Neuron (in vitro differentiated cells): ENCODE results near the gene ARL17A.
A peak's percentile ranks its signal among the peaks of the same experiment; 100 is the strongest.
"Not testable (repeated sequence)": the region's sequence is repeated elsewhere in the genome, so short reads cannot be mapped to it uniquely, and the experiment has no call there.

Experiments used
- H2AFZ ChIP-seq: one replicate; pipeline ENCODE4 v1.6.1; 2013; ENCODE audit warnings: low read depth, mild to moderate bottlenecking, inconsistent platforms, low read length, moderate library complexity
- H3K27me3 ChIP-seq: one replicate; pipeline ENCODE4 v1.6.1; 2013; ENCODE audit warnings: low read length; ENCODE audit not compliant: insufficient read depth
- H3K36me3 ChIP-seq: one replicate; pipeline ENCODE4 v1.6.1; 2013; ENCODE audit warnings: low read length; ENCODE audit not compliant: insufficient read depth
- H3K4me1 ChIP-seq: one replicate; pipeline ENCODE4 v1.6.1; 2013; ENCODE audit warnings: low read length; ENCODE audit not compliant: insufficient read depth
- H3K4me3 ChIP-seq: 2 replicates; pipeline ENCODE4 v1.5.1; 2013; ENCODE audit warnings: mild to moderate bottlenecking, low read length, moderate library complexity
- H3K9me3 ChIP-seq: one replicate; pipeline ENCODE4 v1.6.1; 2013; ENCODE audit warnings: low read length

Gene ARL17A

DNA sequence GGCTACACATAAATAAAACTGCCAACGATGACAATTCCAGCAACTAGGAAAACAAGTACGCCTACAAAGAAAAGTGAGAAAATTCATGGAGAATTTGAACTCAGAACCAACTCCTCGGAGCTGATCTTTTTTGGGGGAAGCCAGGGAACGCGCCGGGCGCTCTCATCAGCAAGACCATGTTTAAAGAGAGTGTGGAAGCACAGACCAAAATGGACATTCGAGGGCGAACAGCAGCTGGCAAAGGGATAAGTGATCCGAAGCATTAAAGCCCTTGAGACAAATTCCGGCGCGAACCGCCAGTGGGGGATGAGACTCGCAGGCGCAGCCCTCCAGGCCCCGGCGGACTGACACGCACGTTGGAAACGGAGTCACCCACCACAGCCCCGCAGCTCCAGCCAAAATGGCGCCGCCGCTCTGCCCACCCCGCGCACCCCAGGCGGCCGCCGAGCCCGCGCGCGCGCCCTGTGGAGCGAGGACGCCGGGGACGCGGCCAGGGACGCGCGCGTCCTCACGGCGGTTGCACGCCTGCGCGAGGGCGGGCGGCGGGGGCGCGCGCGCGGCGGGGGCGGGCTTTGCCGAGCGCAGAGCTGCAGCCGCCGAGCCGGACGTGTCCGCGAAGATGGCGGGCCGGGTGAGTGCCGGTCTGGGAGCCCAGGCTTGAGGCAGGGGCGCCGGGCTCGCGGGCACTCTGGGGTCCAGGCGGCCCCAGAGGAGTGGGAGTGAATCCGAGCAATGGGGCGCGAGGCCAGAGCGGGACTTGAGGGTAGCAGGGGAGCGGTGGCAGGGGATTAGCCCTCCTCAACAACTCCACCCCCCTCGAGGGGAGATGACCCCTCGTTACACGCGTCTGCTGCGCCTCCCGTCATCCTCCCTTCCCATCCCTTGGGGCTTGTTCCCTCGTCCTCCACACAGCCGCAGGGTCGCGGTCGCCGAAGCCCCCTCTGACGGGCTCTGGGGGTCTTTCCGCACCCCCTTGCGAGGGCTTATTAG, 11.0 kb upstream of the ARL17A start, which contains the start of gene NSF:
Gene NSF (plus strand): TSS at position 513 of the 990 bp plus-strand sequence. CDS start 107 bp downstream, at position 620.
- H3K27me3 ChIP-seq, H2AFZ ChIP-seq, H3K9me3 ChIP-seq: not testable (repeated sequence)

DNA sequence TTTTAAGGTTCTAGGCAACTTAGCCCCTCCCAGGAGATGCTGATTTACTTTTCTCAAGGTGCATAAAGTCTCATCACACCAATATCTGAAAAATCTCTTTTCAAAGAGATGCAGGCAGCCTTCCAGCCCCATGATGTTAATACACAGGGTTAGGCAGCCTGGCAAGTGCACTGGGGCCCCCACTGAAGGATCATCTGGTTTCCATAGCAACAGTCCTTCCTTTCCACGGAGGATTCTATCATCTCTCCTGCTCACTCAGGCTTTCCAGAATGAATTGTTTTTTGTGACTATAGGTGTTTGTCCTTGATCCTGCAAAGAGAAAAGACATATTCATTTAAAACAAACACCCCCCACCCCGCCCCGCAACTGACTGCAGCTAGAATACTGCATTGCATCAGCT, 6.0 kb upstream of the ARL17A start:
- not testable (repeated sequence) for H3K4me1 ChIP-seq, H2AFZ ChIP-seq, H3K36me3 ChIP-seq, H3K4me3 ChIP-seq, H3K27me3 ChIP-seq, H3K9me3 ChIP-seq

More for the DNA sequence above, 11.0 kb upstream of the ARL17A start, which contains the start of gene NSF:
- not testable (repeated sequence) for H3K4me3 ChIP-seq, H3K36me3 ChIP-seq, H3K4me1 ChIP-seq

DNA sequence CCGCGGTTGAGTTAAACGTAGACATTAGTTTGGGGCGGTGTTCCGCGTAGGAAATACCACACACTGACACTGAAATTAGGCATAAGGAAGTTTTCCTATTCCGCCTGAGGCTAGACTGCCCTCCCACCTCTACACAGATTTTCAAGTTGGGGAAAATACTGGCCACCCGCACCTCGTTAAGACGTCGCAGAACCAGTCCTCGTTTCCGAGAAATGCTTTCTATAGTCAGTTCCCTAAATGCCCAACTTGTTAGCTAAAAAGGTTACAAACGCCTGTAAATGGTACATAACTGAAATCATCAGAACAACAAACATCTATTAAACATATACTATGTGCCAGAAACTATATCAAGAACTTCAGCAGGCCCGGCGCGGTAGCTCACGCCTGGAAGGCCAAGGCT, 591 bp upstream of the ARL17A start:
- not testable (repeated sequence) for H3K36me3 ChIP-seq, H2AFZ ChIP-seq, H3K4me1 ChIP-seq, H3K9me3 ChIP-seq, H3K27me3 ChIP-seq
- peak overlapping the region; percentile 20 for H3K4me3 ChIP-seq

DNA sequence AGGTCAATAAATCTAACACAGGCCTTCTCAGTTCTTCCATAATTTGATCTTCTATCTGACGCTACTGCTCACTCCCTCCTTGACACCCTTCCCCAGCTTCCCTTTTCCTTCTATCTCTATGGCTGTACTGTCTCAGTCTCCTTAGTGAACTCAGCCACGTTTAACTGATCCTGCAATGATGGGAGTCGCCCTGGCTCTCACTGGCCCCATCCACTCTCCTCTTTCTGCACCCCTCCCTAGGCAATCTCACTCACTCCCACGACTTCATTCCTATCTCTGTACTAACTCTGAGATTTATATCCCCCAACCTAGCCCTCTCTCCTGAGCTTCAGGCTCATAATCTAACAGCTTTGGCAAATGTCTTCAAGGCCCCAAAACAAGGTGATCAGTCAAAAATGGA, 7.7 kb downstream of the ARL17A start:
- not testable (repeated sequence) for H2AFZ ChIP-seq, H3K27me3 ChIP-seq, H3K36me3 ChIP-seq

DNA sequence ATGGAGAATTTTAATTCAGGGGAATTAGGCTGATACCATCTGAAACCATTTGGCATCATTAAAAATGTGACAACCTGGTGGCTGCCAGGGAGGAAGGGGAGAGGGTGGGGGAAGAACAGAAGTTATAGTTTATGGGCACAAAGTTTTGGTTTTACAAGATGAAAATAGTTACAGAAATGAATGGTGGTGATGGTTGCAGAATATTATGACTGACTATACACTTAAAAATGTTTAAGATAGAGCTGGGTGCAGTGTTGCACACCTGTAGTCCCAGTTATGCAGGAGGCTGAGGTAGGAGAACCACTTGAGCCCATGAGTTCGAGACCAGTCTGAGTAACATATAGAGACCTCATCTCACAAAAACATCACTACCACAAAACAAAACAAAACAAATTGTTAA, 12.5 kb downstream of the ARL17A start:
- H3K9me3 ChIP-seq, H3K36me3 ChIP-seq, H3K4me3 ChIP-seq, H3K27me3 ChIP-seq, H2AFZ ChIP-seq, H3K4me1 ChIP-seq: not testable (repeated sequence)

More for the DNA sequence above, 7.7 kb downstream of the ARL17A start:
- not testable (repeated sequence) for H3K4me3 ChIP-seq, H3K4me1 ChIP-seq, H3K9me3 ChIP-seq

DNA sequence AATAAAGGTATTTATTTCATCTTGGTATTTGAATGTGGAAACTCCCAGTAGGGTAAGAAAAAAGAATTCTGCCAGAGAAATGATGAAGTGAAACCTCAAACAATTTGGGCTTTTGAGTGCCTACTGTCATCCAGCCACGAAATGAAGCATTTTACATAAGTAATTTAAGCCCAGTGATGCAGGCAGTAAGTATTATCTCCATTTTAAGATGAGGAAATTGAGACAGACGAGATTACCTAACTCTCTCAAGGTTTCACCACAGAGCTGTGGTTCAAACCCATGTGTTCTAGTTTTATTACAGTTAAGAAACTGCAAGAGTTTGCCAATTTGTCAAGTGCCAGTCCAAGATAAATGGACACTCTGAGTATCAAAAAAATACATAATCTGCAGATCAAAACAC, 13.2 kb downstream of the ARL17A start:
- H2AFZ ChIP-seq, H3K27me3 ChIP-seq, H3K4me1 ChIP-seq, H3K36me3 ChIP-seq, H3K9me3 ChIP-seq, H3K4me3 ChIP-seq: not testable (repeated sequence)

DNA sequence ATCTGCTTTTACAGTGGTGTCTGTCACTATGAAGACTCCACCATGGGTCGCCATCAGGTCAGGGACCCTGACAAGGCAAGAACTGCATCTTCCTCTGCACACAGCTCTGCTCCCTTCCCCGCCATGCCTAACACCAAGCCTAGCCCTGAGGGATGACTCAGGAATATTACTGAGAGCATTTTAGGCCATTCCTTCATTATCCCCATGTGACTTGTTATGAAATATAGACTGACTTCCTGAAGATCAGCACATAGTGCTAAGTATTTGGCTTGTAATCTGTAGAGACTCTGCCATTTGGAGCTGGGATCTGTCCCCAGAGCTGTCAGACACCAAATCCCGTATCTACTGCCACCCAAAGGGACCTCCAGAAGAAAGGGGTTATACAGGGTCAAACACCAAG, 19.4 kb downstream of the ARL17A start:
- H3K27me3 ChIP-seq, H3K4me3 ChIP-seq, H3K4me1 ChIP-seq, H3K9me3 ChIP-seq, H2AFZ ChIP-seq, H3K36me3 ChIP-seq: not testable (repeated sequence)

DNA sequence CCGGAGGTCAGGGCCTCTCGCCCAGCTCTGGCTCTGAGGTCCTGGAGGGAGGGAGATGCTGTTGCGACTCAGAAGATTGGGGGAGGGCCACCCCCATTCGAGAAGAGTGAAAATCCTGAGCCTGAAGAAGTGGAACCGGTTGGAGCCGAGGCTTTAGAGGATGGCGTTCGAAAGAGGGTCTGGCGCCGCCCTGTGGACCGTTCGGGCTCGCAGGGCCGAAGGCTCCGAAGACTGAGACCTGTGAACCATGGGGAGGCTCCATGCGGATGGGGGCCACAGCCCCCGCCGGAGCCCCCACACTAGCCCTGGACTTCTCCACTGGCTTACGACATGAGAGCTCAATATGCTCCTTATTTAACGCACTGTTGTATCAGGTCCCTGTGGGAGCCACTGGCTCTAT, 20.3 kb downstream of the ARL17A start:
- not testable (repeated sequence) for H3K36me3 ChIP-seq, H3K4me1 ChIP-seq, H3K27me3 ChIP-seq, H2AFZ ChIP-seq, H3K4me3 ChIP-seq, H3K9me3 ChIP-seq

DNA sequence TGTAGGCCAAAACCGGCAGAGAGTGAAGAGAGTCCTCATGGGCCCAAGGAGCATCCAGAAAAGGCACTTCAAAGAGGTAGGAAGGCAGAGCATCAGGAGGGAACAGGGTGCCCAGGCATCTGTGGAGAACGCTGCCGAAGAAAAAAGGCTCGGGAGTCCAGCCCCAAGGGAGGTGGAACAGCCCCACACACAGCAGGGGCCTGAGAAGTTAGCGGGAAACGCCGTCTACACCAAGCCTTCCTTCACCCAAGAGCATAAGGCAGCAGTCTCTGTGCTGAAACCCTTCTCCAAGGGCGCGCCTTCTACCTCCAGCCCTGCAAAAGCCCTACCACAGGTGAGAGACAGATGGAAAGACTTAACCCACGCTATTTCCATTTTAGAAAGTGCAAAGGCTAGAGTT, 30.9 kb downstream of the ARL17A start:
- H3K36me3 ChIP-seq, H3K9me3 ChIP-seq, H3K4me1 ChIP-seq, H3K27me3 ChIP-seq, H3K4me3 ChIP-seq, H2AFZ ChIP-seq: not testable (repeated sequence)

DNA sequence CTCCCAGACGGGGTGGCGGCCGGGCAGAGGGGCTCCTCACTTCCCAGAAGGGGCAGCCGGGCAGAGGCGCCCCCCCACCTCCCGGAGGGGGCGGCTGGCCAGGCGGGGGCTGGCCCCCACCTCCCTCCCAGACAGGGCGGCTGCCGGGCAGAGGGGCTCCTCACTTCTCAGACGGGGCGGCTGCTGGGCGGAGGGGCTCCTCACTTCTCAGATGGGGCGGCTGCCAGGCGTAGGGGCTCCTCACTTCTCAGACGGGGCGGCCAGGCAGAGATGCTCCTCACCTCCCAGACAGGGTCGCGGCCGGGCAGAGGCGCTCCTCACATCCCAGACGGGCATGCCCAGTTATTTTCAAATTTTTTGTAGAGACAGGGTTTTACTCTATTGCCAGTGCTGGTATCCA, 44.8 kb downstream of the ARL17A start:
- H2AFZ ChIP-seq, H3K9me3 ChIP-seq, H3K27me3 ChIP-seq, H3K4me1 ChIP-seq, H3K4me3 ChIP-seq, H3K36me3 ChIP-seq: not testable (repeated sequence)

DNA sequence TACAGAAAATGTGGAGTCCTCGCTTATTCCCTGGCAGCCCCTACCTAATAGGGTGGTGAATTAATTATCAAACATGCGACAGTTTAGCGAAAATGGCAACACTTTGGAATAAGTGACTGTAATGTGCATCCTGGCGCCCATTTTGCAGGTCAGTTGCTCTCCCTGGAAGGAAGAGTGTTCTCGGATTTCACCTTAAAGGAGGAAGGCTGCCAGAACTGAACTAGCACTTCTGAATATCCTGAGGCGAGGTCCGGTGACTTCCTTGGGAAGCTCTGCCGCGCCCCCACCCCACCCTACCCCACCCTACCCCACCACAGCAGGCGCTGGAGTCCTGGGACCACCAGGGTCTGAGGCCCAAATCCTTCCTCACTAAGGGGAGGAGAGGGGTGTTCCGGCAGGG, 67.3 kb downstream of the ARL17A start, which contains the start of gene LRRC37A2:
Gene LRRC37A2 (plus strand): TSS at position 301 of the 400 bp plus-strand sequence. CDS start 245 bp downstream, outside the sequence.
- not testable (repeated sequence) for H3K36me3 ChIP-seq, H3K9me3 ChIP-seq, H2AFZ ChIP-seq, H3K4me1 ChIP-seq, H3K4me3 ChIP-seq, H3K27me3 ChIP-seq

DNA sequence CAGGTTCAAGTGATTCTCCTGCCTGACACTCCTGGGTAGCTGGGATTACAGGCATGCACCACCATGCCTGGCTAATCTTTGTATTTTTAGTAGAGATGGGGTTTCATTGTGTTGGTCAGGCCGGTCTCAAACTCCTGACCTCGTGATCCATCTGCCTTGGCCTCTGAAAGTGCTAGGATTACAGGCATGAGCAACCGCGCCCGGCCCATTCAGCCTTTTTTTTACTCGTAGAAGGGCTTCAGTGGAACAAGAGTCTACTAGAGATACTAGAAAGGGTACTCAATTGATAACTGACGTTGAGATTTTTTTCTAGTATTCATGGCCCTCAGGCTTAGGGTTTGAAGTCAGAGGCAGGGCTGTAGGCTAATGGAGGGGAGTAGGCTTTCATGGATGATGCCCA, 73.6 kb downstream of the ARL17A start:
- H3K27me3 ChIP-seq, H3K36me3 ChIP-seq, H3K9me3 ChIP-seq, H3K4me1 ChIP-seq, H3K4me3 ChIP-seq, H2AFZ ChIP-seq: not testable (repeated sequence)

DNA sequence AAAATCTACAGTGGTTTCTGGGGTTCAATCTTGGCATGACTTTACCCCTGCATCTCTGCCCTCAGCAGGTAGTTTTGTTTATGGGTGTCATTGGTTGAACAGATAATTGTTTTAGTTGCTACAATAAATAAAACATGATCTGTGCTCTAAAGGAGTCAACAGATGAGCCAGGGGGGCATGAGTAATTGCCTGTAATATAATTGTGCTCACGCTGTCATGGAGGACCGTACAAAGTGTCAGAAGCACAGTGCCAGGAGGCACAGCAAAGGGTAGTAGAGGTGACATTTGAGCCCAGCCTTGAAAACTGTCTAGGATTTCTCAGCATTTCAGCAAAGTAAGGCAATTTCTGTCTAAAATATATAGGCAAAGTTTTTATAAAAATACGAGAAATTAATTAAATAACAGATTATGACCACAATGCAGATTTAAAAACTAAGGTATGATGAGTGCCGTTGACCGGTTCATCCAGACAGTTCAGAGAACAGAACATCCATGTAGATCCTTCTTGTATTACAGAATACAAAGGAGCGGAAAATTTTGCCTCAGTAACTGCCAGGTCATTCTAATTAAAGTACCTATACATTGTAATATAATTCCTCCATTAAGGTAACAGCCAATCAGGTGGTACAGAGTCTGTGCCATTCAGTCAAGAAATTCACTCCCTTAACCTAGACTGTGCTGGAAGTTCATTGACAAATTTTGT, 79.9 kb downstream of the ARL17A start:
- not testable (repeated sequence) for H3K27me3 ChIP-seq, H3K4me1 ChIP-seq, H3K36me3 ChIP-seq, H2AFZ ChIP-seq, H3K4me3 ChIP-seq, H3K9me3 ChIP-seq
